Amygdala (tissue), 56 donors: ENCODE measurements around the gene RARRES2.
"Not testable (repeated sequence)": the region's sequence is repeated elsewhere in the genome, so short reads cannot be mapped to it uniquely, and the experiment has no call there.

Experiments
- DNase-seq, 56 donors: peaks; one replicate each; lab custom pipeline; 2025; lab: John Stamatoyannopoulos, UW

RARRES2 gene

DNA sequence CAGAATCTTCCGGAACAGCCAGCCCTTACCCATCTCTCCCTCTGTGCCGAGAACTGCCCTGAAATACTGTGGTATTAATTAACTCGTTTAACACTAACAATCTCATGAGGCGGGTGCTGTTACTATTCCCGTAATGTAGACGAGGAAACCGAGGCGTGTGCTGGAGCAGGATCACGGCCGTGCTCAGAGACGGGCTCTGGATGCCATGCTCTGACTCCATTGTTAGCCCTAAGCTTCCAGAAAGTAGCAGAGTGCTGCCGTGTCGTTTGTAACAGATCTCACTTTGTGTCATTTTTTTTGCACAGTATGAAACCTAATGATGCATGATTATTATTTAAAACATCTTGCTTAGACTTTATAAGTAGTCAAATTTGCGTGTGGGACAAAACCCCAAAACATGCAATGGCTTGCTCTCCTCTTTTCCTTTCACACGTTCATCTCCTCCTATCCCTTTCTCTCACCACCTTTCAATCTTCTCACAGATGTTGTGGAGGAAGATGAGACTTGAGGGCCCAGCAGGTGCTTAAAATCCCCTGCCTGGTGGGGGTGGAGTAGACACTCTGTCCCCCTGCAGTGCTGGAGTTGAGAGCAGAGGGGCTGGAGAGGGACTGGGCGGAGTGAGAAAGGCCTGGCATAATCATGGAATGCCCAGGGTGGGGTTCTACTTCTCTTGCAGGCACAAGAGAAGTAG lies 17.6 kb downstream of the RARRES2 start:
- DNase-seq, result no peak

DNA sequence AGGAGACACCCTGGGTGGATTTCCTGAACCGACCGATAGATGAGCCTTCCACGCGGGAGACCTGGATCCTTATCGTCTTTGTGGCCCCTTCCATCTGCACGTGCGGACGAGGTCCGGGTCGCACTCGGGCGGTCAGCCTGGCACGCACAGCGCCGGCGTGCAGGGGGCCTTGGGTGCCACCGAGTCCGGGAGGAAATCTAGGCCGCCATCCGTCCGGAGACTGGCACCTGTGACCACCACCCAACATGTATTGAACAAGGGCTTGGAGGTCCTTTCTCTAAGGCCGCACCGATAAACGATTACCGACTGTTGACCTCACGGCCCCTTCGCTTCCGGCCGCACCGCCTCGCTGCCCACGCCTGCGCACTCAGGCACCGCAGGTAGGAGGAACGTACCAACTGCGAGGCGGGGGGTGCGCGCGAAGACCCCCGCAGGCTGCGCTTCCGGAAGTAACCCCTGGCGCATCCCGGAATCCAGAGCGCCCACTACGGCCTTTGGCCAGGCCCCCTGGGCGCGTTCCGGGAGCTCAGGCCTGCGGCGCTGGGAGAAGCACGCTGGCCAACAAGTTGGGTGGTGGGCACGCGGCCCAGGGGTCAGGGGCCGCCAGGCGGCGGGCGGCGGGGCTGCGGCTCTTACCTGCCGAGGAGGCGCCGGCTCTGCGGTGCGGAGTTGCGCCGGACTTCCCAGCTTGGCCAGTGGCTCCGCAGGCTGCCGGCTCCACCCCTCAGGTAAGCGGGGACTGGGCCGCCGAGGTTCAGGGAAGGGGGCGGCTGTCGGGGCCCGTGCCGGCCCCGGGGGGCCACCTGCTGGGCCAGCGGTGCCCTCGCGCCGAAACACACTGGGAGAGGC lies 18.4 kb downstream of the RARRES2 start, which contains the start of the genes ACTR3C and LRRC61:
Gene ACTR3C, minus strand, starts transcription at position 713 of the 849 bp plus-strand sequence. CDS start 28,249 bp downstream, outside the sequence.
Gene LRRC61, plus strand, starts transcription at position 523 of the 849 bp plus-strand sequence. CDS start 13,507 bp downstream, outside the sequence.
- DNase-seq, result peak in 2 of 56 donors; percentile 38 to 41

DNA sequence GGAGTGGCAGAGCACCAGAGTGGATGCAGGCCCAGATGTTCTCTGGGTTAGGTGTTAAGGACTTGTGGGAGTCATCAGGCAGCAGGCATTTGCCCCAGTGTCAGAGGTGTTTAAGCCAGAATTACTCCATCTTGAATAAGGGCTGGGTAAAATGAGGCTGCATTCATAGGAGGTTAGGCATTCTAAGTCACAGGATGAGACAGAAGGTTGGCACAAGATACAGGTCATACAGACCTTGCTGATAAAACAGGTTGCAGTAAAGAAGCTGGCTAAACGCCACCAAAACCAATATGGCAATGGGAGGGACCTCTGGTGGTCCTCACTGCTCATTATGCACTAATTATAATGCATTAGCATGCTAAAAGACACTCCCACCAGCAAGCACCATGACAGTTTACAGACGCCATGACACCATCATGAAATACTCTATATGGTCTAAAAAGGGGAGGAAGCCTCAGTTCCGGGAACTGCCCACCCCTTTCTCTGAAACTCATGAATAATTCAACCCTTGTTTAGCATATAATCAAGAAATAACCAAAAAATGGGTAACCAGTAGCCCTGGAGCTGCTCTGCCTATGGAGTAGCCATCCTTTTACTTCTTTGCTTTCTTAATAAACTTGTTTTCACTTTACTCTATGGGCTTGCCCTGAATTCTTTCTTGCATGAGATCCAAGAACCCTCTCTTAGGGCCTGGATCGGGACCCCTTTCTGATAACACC lies 19.2 kb downstream of the RARRES2 start:
- DNase-seq, result no peak

DNA sequence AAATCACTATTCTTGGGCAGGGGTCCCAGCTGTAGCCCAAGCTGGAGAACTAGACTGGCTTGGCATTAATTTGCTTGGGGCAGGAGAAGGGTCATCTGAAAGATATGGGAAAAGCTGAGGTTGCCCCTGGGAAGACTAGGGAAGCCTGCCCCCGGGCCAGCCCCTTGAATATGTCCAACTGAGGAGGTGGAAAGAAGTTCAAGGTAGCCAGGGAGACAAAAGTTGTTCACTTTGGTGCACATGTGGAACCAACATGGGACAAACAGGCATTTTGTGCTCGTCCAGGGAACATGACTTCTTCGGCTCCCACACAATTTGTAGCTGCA lies 19.7 kb downstream of the RARRES2 start:
- no peak for DNase-seq

DNA sequence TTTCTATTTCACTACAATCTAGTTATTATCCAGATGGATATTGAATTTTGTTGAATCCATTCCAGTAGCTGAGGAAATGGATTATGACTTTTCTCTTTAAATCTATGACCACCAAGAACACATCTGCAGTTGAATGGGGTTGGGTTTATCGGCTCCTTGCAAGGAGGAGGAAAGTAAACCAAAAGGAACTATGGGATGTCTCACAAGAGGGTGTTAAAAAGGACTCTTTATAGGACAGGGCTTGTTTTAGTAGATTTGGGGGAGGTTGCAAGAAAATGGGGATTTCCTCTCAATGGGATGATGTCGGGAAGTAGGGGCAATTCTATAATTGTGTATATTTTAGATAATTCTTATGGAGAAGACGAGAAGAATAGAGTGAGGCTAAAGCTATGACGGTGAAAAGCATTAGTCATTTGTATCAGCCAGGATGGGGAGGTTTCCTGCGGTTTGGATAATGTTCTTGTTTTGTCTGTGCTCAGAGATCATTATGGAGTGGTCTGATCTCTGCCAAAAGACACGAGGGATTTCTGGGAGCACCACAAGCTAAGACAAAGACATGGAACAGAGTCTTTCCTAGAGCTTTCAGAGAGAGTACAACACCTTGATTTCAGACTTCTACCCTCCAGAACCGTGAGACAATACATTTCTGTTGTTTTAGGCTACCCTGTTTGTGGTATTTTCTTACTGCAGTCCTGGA lies 23.5 kb downstream of the RARRES2 start:
- no peak for DNase-seq

DNA sequence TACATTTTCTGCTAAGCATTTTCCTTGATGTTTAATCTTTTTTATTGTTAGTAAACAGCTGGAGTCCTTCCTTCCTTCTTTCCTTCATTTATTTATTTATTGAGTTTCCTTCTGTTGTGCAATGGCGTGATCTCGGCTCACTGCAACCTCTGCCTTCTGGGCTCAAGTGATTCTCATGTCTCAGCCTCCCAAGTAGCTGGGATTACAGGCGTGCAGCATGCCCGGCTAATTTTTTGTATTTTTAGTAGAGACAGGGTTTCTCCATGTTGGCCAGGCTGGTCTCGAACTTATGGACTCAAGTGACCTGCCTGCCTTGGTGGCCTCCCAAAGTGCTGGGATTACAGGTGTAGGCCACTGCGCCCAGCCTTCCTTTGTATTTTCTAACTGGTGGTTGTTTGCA lies 24.4 kb downstream of the RARRES2 start:
- not testable (repeated sequence) for DNase-seq

DNA sequence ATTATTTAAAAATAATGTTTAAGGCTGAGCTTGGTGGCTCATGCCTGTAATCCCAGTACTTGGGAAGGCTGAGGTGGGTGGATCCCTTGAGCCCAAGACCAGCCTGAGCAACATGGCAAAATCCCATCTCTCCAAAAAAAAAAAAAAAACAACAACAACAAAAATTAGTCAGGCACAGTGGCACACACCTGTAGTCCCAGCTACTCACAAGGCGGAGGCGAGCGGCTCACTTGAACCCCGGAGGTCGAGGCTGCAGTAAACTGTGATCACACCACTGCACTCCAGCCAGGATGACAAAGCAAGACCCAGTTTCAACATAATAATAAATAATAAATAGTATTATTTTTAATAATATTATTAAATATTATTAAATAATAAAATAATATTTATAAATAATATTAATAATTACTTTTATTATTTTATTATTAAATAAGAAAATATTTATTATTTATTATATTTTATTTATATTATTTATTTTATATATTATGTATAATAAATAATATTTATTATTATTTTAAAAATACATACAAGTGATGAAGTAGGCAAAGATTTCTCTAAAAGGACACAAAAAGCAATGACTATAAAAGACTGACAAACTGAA lies 26.7 kb downstream of the RARRES2 start:
- DNase-seq, result no peak

DNA sequence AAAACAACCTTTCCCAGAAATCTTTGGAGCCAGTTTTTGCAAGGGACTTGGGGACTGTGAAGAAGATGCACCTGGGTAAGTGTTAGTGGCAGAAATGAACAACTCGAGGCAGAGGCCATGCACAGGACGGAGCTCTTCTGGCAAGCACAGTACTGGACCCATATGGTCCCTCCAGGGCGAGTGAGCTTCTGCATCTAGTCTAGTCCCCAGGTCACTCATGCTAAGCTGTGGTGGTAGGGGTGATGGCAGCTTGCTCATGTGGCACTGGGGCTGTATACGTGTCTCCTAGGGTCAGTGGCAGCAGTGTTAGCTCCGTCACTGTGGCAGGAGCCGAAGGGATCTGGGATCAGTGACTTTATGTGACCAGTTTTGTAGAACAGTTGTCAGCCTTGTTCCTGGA lies 27.6 kb downstream of the RARRES2 start:
- no peak for DNase-seq

DNA sequence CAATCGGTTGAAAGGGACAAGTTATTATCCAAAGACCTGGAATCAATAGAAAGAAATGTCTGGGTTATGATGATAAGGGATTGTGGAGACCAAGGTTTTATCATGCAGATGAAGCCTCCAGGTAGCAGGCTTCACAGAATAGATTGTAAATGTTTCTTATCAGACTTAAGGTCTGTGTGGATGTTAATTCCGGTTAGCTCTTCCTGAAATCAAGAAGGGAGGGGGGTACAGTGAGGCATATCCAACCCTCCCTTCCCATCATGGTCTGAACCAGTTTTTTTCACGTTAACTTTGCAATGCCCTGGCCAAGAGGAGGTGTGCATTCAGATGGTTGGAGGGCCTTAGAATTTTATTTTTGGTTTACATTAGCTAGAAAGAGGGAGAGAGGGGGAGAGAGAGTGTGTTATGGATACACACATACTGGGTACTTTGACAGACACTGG lies 28.0 kb downstream of the RARRES2 start:
- no peak for DNase-seq

DNA sequence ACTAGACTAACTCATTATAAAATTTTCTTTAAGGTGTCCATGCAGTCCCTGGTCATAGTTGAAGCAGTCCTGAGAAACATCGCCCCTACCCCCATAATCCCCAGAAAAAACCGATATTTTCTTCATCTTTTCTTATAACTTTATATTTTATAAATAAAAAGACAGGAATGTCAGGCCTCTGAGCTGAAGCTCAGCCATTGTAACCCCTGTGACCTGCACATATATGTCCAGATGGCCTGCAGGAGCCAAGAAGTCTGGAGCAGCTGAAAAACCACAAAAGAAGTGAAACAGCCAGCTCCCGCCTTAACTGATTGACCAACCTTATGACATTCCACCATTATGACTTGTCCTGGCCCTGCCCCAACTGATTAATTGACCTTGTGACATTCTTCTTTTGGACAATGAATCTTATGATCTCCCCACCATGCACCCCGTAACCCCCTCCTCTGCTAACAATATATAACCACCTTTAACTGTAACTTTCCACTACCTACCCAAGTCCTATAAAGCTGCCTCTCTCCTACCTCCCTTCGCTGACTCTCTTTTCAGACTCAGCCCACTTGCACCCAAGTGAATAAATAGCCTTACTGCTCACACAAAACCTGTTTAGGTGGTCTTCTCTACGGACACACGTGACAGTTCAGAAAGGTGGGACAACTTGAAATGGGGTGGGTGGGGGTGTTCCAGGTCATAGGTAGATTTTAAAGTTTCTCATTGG lies 28.6 kb downstream of the RARRES2 start:
- not testable (repeated sequence) for DNase-seq

DNA sequence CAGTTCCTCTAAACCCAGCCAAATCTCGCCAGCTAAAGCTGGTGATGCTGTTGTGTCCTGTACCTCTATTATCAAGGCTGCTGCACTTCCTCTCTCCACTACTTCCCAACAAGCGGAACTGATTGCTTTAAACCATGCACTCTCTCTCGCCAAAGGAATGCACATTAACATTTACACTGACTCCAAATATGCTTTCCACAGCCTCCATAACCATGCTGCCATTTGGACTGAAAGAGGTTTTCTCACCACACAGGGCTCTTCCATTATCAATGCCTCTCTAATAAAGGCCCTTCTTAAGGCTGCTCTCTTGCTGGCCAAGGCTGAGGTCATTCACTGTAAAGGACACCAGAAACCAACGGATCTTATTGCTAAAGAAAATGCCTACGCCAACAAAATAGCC lies 29.7 kb downstream of the RARRES2 start:
- DNase-seq, result no peak

DNA sequence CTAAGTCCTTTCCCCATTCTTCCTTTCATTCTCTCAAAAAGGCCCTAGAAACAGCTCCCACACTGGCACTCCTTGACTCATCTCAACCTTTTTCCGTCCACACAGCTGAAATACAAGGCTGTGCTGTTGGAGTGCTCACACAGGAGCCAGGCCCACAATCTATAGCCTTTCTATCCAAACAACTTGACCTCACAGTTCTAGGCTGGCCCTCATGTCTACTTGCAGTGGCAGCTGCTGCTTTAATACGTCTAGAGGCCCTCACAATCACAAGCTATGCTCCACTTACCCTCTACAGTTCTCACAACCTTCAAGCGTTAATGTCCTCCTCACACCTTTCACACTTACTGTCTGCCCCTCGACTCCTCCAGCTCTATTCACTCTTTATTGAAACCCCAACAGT lies 30.3 kb downstream of the RARRES2 start:
- no peak for DNase-seq

DNA sequence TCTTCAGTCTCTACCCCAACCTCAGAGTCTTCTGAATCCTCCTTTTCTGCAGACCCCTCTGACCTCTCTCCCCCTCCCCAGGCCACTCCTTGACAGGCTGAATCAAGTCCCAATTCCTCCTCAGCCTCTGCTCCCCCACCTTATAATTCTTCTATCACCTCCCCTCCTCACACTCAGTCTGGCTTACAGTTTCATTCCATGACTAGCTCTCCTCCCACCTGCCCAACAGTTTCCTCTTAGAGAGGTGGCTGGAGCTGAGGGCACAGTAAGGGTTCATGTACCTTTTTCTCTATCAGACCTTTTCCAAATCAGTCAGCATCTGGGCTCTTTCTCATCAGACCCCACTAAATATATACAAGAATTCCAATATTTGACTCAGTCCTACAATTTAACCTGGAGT lies 32.9 kb downstream of the RARRES2 start:
- DNase-seq, result no peak

DNA sequence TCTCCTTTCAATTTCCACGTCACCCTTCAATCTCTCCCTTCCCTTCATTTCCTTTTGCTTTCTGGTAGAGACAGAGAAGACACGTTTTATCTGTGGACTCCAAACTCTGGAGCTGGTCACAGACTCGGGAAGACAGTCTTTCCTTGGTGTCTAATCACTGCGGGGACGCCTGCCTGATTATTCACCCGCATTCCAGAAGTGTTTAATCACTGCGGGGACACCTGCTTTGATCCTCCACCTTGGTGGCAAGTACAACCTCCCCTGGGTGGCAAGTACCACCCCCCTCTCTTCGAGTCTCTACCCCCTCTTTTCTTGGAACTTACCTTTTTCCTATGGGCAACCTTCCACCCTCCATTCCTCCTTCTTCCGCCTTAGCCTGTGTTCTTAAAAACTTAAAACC lies 33.5 kb downstream of the RARRES2 start:
- DNase-seq, result no peak

DNA sequence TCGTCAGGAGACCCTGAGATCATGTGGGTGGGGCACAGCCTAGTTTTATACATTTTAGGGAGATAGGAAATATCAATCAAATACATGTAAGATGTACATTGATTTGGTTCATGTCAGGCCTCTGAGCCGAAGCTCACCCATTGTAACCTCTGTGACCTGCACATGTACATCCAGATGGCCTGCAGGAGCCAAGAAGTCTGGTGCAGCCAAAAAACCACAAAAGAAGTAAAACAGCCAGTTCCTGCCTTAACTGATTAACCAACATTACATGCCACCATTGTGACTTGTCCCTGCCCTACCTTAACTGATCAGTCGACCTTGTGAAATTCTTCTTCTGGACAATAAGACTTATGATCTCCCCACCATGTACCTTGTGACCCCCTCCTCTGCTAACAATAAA lies 34.3 kb downstream of the RARRES2 start:
- no peak for DNase-seq

DNA sequence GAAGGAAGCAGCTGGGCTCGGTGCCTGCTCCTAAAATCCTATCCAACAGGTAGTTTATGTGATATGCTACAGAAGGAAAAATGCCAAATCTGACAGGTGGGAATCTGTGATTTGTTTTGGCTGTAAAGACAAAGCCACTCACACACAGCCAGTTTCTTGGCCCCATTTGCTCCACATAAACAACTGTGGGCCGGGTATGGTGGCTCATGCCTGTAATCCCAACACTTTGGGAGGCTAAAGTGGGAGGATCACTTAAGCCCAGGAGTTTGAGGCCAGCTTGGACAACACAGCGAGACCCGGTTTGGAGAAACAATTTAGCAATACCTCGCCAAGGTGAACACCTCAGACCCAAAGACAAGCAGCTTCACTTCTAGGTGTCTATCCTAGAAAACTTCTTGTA lies 35.1 kb downstream of the RARRES2 start:
- DNase-seq, result not testable (repeated sequence)

DNA sequence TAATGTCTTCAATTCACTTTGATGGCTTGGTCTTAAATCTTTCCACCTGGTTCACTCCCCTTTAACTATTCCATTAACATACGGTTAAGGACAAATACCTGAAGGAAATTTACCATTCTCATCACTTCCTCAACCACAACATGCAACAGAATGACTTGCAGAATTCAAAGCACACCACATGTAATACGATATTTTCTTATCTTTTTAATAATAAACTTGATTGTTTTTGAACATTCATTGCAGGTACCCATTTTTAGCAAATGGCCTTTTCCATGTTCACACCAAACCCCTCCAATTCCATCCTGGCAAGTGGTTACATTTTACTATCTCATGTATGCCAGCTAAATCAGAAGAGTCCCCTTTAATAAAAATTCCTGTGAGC lies 35.5 kb downstream of the RARRES2 start:
- DNase-seq, result not testable (repeated sequence)

DNA sequence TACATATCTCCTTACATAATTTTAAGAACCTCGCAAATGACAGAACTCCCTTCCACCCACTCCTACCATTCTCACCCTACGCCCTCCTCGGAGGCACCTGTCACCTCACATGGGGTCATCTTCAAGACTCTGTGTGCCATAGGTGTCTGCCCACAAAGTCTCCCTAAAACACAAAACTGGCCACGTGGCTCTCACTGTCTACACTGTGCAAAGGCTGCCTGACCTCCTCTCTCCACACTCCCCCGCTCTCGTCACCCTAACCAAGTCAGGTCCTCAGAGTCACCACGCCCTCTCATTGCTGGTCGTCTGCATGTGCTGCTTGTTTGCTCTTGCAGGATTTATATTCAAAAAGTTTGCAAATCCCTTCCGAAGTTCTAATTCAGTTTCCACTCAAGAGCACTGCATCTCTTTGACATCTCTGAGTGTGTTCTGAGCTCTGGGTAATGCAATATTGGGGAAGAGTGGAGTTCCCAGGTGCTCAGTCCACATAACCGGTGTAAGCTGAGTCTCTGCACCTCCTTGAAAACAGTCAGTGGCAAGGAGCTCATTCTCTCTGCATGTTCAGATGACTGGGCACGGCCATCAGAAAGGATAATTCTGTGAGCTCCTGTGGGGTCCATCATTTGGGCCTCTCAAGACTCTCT lies 36.0 kb downstream of the RARRES2 start:
- DNase-seq, result not testable (repeated sequence)
